Measurements from ENCODE around the gene CLDN11. TPM values are rescaled to one million over a fixed set of nuclear protein-coding genes. Genes with fewer than 3 reads are reported as not detected.

CLDN11 gene
- total RNA-seq, 2 donors from 2014 or later = 9.0 to 15.8 TPM

GRCh38 chr3:170387950-170388349, 30.7 kb upstream of the CLDN11 start:
- DNase-seq (ENCODE audit: low spot score) = no peak
- TF ChIP-seq, protein P1, sequence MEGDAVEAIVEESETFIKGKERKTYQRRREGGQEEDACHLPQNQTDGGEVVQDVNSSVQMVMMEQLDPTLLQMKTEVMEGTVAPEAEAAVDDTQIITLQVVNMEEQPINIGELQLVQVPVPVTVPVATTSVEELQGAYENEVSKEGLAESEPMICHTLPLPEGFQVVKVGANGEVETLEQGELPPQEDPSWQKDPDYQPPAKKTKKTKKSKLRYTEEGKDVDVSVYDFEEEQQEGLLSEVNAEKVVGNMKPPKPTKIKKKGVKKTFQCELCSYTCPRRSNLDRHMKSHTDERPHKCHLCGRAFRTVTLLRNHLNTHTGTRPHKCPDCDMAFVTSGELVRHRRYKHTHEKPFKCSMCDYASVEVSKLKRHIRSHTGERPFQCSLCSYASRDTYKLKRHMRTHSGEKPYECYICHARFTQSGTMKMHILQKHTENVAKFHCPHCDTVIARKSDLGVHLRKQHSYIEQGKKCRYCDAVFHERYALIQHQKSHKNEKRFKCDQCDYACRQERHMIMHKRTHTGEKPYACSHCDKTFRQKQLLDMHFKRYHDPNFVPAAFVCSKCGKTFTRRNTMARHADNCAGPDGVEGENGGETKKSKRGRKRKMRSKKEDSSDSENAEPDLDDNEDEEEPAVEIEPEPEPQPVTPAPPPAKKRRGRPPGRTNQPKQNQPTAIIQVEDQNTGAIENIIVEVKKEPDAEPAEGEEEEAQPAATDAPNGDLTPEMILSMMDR (IDR thresholded peaks at IDR 0.05) = no peak
- Histone ChIP-seq H3K27ac (no peak overlapping the region), H3K27me3 (no peaks in the 10 kb centered on the region), H3K36me3 (peaks cover 76% of the 10 kb centered on the region), H3K9me3 (no peaks in the 10 kb centered on the region), H3K4me3 (no peak overlapping the region), H3K4me1 (no peaks in the 10 kb centered on the region)

- no peaks in the 10 kb centered on the region for H3K27me3 ChIP-seq
- H3K4me1 ChIP-seq = no peaks in the 10 kb centered on the region
- DNase-seq (ENCODE audit: low spot score) = no peak
- peaks cover 63% of the 10 kb centered on the region for H3K36me3 ChIP-seq
- H3K4me3 ChIP-seq = no peak overlapping the region
- no peak overlapping the region for H3K27ac ChIP-seq
- H3K9me3 ChIP-seq = no peaks in the 10 kb centered on the region
- TF ChIP-seq, protein P1 (IDR thresholded peaks at IDR 0.05) = no peak
These were observed 27.6 kb upstream of the CLDN11 start for GRCh38 chr3:170391108-170391507.

DNA sequence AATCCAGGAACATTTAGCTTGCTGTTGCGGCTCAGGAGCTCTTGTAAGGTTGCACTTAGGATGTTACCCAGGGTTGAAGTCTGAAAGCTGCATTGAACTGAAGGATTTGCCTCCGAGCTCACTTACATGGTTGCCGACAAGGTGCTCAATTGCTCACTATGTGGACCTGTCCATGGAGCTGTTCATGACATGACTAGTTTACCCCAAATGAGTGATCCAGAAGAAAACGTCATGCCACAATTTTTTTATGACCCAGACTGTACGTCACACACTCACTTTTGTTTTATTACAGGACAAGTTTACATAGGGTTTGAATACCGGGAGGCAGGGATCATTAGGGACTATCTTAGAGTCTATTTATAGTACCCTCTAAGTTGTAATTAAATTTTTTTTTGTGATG, 21.0 kb upstream of the CLDN11 start:
- no peak overlapping the region for H3K27ac ChIP-seq
- H3K27me3 ChIP-seq = no peaks in the 10 kb centered on the region
- H3K9me3 ChIP-seq = no peaks in the 10 kb centered on the region
- DNase-seq (ENCODE audit: low spot score) = no peak
- TF ChIP-seq, protein P1 (IDR thresholded peaks at IDR 0.05) = no peak
- H3K36me3 ChIP-seq = peaks cover 8% of the 10 kb centered on the region
- no peak overlapping the region for H3K4me3 ChIP-seq
- no peaks in the 10 kb centered on the region for H3K4me1 ChIP-seq

- Histone ChIP-seq H3K27ac (no peak overlapping the region), H3K4me3 (no peak overlapping the region), H3K27me3 (no peaks in the 10 kb centered on the region), H3K9me3 (no peaks in the 10 kb centered on the region), H3K4me1 (no peaks in the 10 kb centered on the region), H3K36me3 (no peaks in the 10 kb centered on the region)
- TF ChIP-seq, protein P1 (IDR thresholded peaks at IDR 0.05) = no peak
- DNase-seq (ENCODE audit: low spot score) = no peak
These were observed 13.6 kb upstream of the CLDN11 start for GRCh38 chr3:170405101-170405500.

GRCh38 chr3:170410428-170411029, 8.1 kb upstream of the CLDN11 start:
- TF ChIP-seq, protein P1 (IDR thresholded peaks at IDR 0.05) = peak; percentile 14 to 60
- Histone ChIP-seq H3K4me3 (no peak overlapping the region), H3K27ac (no peak overlapping the region), H3K4me1 (no peaks in the 10 kb centered on the region), H3K9me3 (no peaks in the 10 kb centered on the region), H3K27me3 (no peaks in the 10 kb centered on the region), H3K36me3 (no peaks in the 10 kb centered on the region)
- no peak for DNase-seq (ENCODE audit: low spot score)

- TF ChIP-seq, protein P1 (IDR thresholded peaks at IDR 0.05) = no peak
- H3K4me3 ChIP-seq = no peak overlapping the region
- no peaks in the 10 kb centered on the region for H3K36me3 ChIP-seq
These were observed 5.4 kb upstream of the CLDN11 start for GRCh38 chr3:170413291-170413690.

More at GRCh38 chr3:170413291-170413690, 5.4 kb upstream of the CLDN11 start:
- Histone ChIP-seq H3K27ac (no peak overlapping the region), H3K27me3 (no peaks in the 10 kb centered on the region), H3K4me1 (peaks cover 0 to 3% of the 10 kb centered on the region in 2 donors), H3K9me3 (no peaks in the 10 kb centered on the region)
- no peak for DNase-seq (ENCODE audit: low spot score)
